ENCODE measurements around the gene INF2. TPM values are rescaled to one million over a fixed set of nuclear protein-coding genes. Genes with fewer than 3 reads are reported as not detected.

The INF2 gene
- total and polyA plus RNA-seq, 9 of the 15 experiments (the other 6 are each of a cell fraction or from before 2014, with no cell fraction given): 0.56 to 31.3 (median 7.8) TPM

GRCh38 chr14:104729835-104730181 lies 40.4 kb downstream of the INF2 start (continued):
- no peak for TF ChIP-seq SRSF7 (optimal IDR thresholded peaks at IDR 0.05; ENCODE audit: low read depth, low read length)
- TF ChIP-seq LARP7 (IDR thresholded peaks at IDR 0.05): no peak
- no peak for TF ChIP-seq ZNF395 (CRISPR knock-in tag; IDR thresholded peaks at IDR 0.05)
- TF ChIP-seq KAT2B (IDR thresholded peaks at IDR 0.05; ENCODE audit: low read depth, low read length): no peak
- TF ChIP-seq COPS2 (conservative IDR thresholded peaks at IDR 0.05): no peak
- TF ChIP-seq NR2C2 (CRISPR knock-in tag; IDR thresholded peaks at IDR 0.05): no peak
- TF ChIP-seq NR2C2 (tag; IDR thresholded peaks at IDR 0.05): peak; percentile 35; the same call in 1 of the 2 replicates
- no peak for TF ChIP-seq PML (IDR thresholded peaks at IDR 0.05; ENCODE audit: low read length)
- TF ChIP-seq TCF7L2 (IDR thresholded peaks at IDR 0.05; ENCODE audit: low read depth, low read length): no peak
- no peak for TF ChIP-seq SP2 (IDR thresholded peaks at IDR 0.05; ENCODE audit: extremely low read depth, low read depth, low read length, poor library complexity, severe bottlenecking)
- TF ChIP-seq FOXP1 (CRISPR knock-in tag; IDR thresholded peaks at IDR 0.05): no peak
- no peak for TF ChIP-seq NFIX (CRISPR knock-in tag; IDR thresholded peaks at IDR 0.05; ENCODE audit: low read depth)
- no peak for TF ChIP-seq ZNF41 (CRISPR knock-in tag; conservative IDR thresholded peaks at IDR 0.05)
- TF ChIP-seq CGGBP1 (CRISPR knock-in tag; IDR thresholded peaks at IDR 0.05): no peak
- no peak for TF ChIP-seq ZBTB12 (CRISPR knock-in tag; IDR thresholded peaks at IDR 0.05)
- no peak for TF ChIP-seq NCOA4 (IDR thresholded peaks at IDR 0.05; ENCODE audit: partially characterized antibody)
- TF ChIP-seq YY1 (IDR thresholded peaks at IDR 0.05; ENCODE audit: borderline replicate concordance in 1 of 3, control insufficient read depth in 1 of 3, extremely low read depth in 1 of 3, insufficient read depth in 3 of 3, insufficient read length in 1 of 3, insufficient replicate concordance in 2 of 3, low read depth in 1 of 3, low read length in 2 of 3): no peak
- TF ChIP-seq CHAMP1 (IDR thresholded peaks at IDR 0.05): no peak
- no peak for TF ChIP-seq HOXB6 (CRISPR knock-in tag; IDR thresholded peaks at IDR 0.05; ENCODE audit: borderline replicate concordance)
- TF ChIP-seq ZNF589 (CRISPR knock-in tag; IDR thresholded peaks at IDR 0.05; ENCODE audit: low read depth): no peak
- TF ChIP-seq HIVEP1 (CRISPR knock-in tag; IDR thresholded peaks at IDR 0.05): no peak
- TF ChIP-seq E2F5 (CRISPR knock-in tag; IDR thresholded peaks at IDR 0.05): no peak
- no peak for TF ChIP-seq ASH1L (IDR thresholded peaks at IDR 0.05; ENCODE audit: borderline replicate concordance, low read depth, partially characterized antibody)
- TF ChIP-seq ZNF586 (CRISPR knock-in tag; conservative IDR thresholded peaks at IDR 0.05): no peak
- no peak for TF ChIP-seq NFE2 (IDR thresholded peaks at IDR 0.05; ENCODE audit: low read depth)

All from K562 (cell line).